Measurements from ENCODE around the gene MFAP4.

DNA sequence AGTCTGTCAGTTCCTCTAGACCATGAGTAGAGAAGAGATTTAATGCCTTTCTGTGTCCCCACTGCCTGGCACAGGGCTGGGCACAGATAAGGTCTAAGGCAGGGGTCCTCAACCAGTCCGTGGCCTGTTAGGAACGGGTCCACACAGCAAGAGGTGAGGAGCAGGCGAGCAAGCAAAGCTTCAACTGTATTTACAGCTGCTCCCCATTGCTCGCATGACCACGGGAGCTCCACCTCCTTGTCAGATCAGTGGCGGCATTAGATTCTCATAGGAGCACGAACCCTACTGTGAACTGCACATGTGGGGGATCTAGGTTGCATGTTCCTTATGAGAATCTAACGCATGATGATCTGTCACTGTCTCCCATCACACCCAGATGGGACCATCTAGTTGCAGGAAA lies 26.2 kb downstream of the MFAP4 start:
- TF ChIP-seq, protein P1, sequence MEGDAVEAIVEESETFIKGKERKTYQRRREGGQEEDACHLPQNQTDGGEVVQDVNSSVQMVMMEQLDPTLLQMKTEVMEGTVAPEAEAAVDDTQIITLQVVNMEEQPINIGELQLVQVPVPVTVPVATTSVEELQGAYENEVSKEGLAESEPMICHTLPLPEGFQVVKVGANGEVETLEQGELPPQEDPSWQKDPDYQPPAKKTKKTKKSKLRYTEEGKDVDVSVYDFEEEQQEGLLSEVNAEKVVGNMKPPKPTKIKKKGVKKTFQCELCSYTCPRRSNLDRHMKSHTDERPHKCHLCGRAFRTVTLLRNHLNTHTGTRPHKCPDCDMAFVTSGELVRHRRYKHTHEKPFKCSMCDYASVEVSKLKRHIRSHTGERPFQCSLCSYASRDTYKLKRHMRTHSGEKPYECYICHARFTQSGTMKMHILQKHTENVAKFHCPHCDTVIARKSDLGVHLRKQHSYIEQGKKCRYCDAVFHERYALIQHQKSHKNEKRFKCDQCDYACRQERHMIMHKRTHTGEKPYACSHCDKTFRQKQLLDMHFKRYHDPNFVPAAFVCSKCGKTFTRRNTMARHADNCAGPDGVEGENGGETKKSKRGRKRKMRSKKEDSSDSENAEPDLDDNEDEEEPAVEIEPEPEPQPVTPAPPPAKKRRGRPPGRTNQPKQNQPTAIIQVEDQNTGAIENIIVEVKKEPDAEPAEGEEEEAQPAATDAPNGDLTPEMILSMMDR (conservative IDR thresholded peaks at IDR 0.05; ENCODE audit: low read depth, low read length), result no peak
- TF ChIP-seq EZH2 (IDR thresholded peaks at IDR 0.05; ENCODE audit: low read length, unreplicated experiment) (no peak), EZH2phosphoT487 (IDR thresholded peaks at IDR 0.05; ENCODE audit: borderline replicate concordance, low read length) (no peak)
